ENCODE results near the gene SCUBE1. TPM values are rescaled to one million over a fixed set of nuclear protein-coding genes. Genes with fewer than 3 reads are reported as not detected.

SCUBE1 gene
- total RNA-seq, 3 donors from 2014 or later (not counting 1 experiment from before 2014, with no cell fraction given): 0.05 to 1.2 (median 0.11) TPM

- WGBS (ENCODE audit: insufficient coverage): 67% methylated on average over 7 of the region's 7 CpGs
- Mint-ChIP-seq H3K4me1 (no peaks in the 10 kb centered on the region), H3K9me3 (no peaks in the 10 kb centered on the region), H3K27ac (no peak overlapping the region), H3K36me3 (no peaks in the 10 kb centered on the region), H3K4me3 (no peak overlapping the region), H3K27me3 (ENCODE audit: low read depth in 2 of 2) (no peaks in the 10 kb centered on the region)
- no peak for DNase-seq
- intact Hi-C loops (cut with micrococcal nuclease): no loop called here
- Histone ChIP-seq H3K4me3 (ENCODE audit: low read length) (no peak overlapping the region), H3K27ac (ENCODE audit: low read length) (no peak overlapping the region), H3K4me1 (ENCODE audit: control insufficient read depth, insufficient read depth, low read length) (no peaks in the 10 kb centered on the region), H3K27me3 (ENCODE audit: control insufficient read depth, insufficient read depth, low read length) (no peaks in the 10 kb centered on the region), H3K36me3 (ENCODE audit: control insufficient read depth, insufficient read depth, low read length) (no peaks in the 10 kb centered on the region), H3K9me3 (ENCODE audit: control insufficient read depth, insufficient read depth, low read length) (no peaks in the 10 kb centered on the region)
- TF ChIP-seq CTCF (IDR thresholded peaks at IDR 0.05): no peak
- ATAC-seq: no peak
Observed at GRCh38 chr22:43239193-43239780, 103.9 kb downstream of the SCUBE1 start.

GRCh38 chr22:43238526-43239006 is 104.6 kb downstream of the SCUBE1 start:
- H3K27me3 ChIP-seq (ENCODE audit: control insufficient read depth, insufficient read depth, low read length): no peaks in the 10 kb centered on the region

GRCh38 chr22:43237280-43237679 is 105.9 kb downstream of the SCUBE1 start:
- H3K36me3 Mint-ChIP-seq: no peaks in the 10 kb centered on the region
- H3K27me3 Mint-ChIP-seq (ENCODE audit: low read depth in 2 of 2): peaks cover 0 to 6% of the 10 kb centered on the region in 2 donors
- no peak for TF ChIP-seq CTCF (IDR thresholded peaks at IDR 0.05)
- WGBS (ENCODE audit: insufficient coverage): 89% methylated on average over 9 of the region's 9 CpGs
- no peaks in the 10 kb centered on the region for H3K36me3 ChIP-seq (ENCODE audit: control insufficient read depth, insufficient read depth, low read length)
- no peaks in the 10 kb centered on the region for H3K4me1 Mint-ChIP-seq
- ATAC-seq (no peak), DNase-seq (no peak)
- no peak overlapping the region for H3K4me3 Mint-ChIP-seq
- H3K9me3 ChIP-seq (ENCODE audit: control insufficient read depth, insufficient read depth, low read length): no peaks in the 10 kb centered on the region
- H3K4me3 ChIP-seq (ENCODE audit: low read length): no peak overlapping the region
- H3K27me3 ChIP-seq (ENCODE audit: control insufficient read depth, insufficient read depth, low read length): no peaks in the 10 kb centered on the region
- no peak overlapping the region for H3K27ac ChIP-seq (ENCODE audit: low read length)
- no peak overlapping the region for H3K27ac Mint-ChIP-seq
- intact Hi-C loops (cut with micrococcal nuclease): no loop called here
- no peaks in the 10 kb centered on the region for H3K4me1 ChIP-seq (ENCODE audit: control insufficient read depth, insufficient read depth, low read length)
- no peaks in the 10 kb centered on the region for H3K9me3 Mint-ChIP-seq

More at GRCh38 chr22:43238526-43239006, 104.6 kb downstream of the SCUBE1 start:
- H3K36me3 ChIP-seq (ENCODE audit: control insufficient read depth, insufficient read depth, low read length): no peaks in the 10 kb centered on the region
- no peak overlapping the region for H3K4me3 ChIP-seq (ENCODE audit: low read length)
- no peaks in the 10 kb centered on the region for H3K36me3 Mint-ChIP-seq
- TF ChIP-seq CTCF (IDR thresholded peaks at IDR 0.05): no peak
- no peaks in the 10 kb centered on the region for H3K9me3 ChIP-seq (ENCODE audit: control insufficient read depth, insufficient read depth, low read length)
- WGBS (ENCODE audit: insufficient coverage): 92% methylated on average over 19 of the region's 19 CpGs
- ATAC-seq (no peak), DNase-seq (no peak)
- H3K27ac Mint-ChIP-seq: no peak overlapping the region
- no peaks in the 10 kb centered on the region for H3K4me1 ChIP-seq (ENCODE audit: control insufficient read depth, insufficient read depth, low read length)
- H3K27ac ChIP-seq (ENCODE audit: low read length): no peak overlapping the region
- no peak overlapping the region for H3K4me3 Mint-ChIP-seq
- peaks cover 0 to 4% of the 10 kb centered on the region in 2 donors for H3K27me3 Mint-ChIP-seq (ENCODE audit: low read depth in 2 of 2)
- no peaks in the 10 kb centered on the region for H3K9me3 Mint-ChIP-seq
- intact Hi-C loops (cut with micrococcal nuclease): no loop called here
- H3K4me1 Mint-ChIP-seq: no peaks in the 10 kb centered on the region
